KMS-11 (cell line): ENCODE measurements around the gene MYO16.
"Not testable (repeated sequence)": the region's sequence is repeated elsewhere in the genome, so short reads cannot be mapped to it uniquely, and the experiment has no call there.

Experiments used
- H2AFZ ChIP-seq: fragments of 200-600 bp; sonication (generic); 2 replicates; pipeline ENCODE4 v1.6.1; 2016; ENCODE audit warnings: antibody characterized with exemption, mixed run types, low read depth
- H3K27ac ChIP-seq: fragments of 200-600 bp; sonication (generic); 2 replicates; pipeline ENCODE4 v1.6.1; 2016; ENCODE audit warnings: mild to moderate bottlenecking, mixed run types
- H3K27me3 ChIP-seq: fragments of 200-600 bp; sonication (generic); 2 replicates; pipeline ENCODE4 v1.6.1; 2017; ENCODE audit warnings: mild to moderate bottlenecking, low read depth, mixed run types, moderate library complexity; ENCODE audit not compliant: insufficient read depth
- H3K36me3 ChIP-seq: fragments of 200-600 bp; sonication (generic); 2 replicates; pipeline ENCODE4 v1.6.1; 2017; ENCODE audit warnings: mild to moderate bottlenecking, mixed run types; ENCODE audit not compliant: insufficient read depth
- H3K4me1 ChIP-seq: fragments of 200-600 bp; sonication (generic); 2 replicates; pipeline ENCODE4 v1.6.1; 2016; ENCODE audit warnings: mild to moderate bottlenecking, low read depth, mixed run types; ENCODE audit not compliant: poor library complexity, severe bottlenecking
- H3K4me2 ChIP-seq: fragments of 200-600 bp; sonication (generic); 2 replicates; pipeline ENCODE4 v1.7.0; 2016; ENCODE audit warnings: mild to moderate bottlenecking, mixed run types
- H3K4me3 ChIP-seq: fragments of 200-600 bp; sonication (generic); IDR thresholded peaks from 2 replicates; pipeline ENCODE4 v1.6.1; 2017; ENCODE audit warnings: low read depth, low read length, mixed read lengths; ENCODE audit not compliant: insufficient read depth
- H3K79me2 ChIP-seq: fragments of 200-600 bp; sonication (generic); 2 replicates; pipeline ENCODE4 v1.6.1; 2016; ENCODE audit warnings: low read depth, mixed run types; ENCODE audit not compliant: insufficient read depth
- H3K9ac ChIP-seq: fragments of 200-600 bp; sonication (generic); 2 replicates; pipeline ENCODE4 v1.6.1; 2016; ENCODE audit warnings: mild to moderate bottlenecking, mixed run types
- H4K20me1 ChIP-seq: fragments of 200-600 bp; sonication (generic); 2 replicates; pipeline ENCODE4 v1.6.1; 2016; ENCODE audit warnings: mild to moderate bottlenecking, mixed run types; ENCODE audit not compliant: insufficient read depth
- CTCF ChIP-seq: fragments of 200-600 bp; sonication (generic); conservative IDR thresholded peaks from 2 replicates; pipeline ENCODE4 v1.6.1; 2017; ENCODE audit warnings: low read depth, mild to moderate bottlenecking, antibody characterized with exemption, low read length, moderate library complexity, mixed read lengths

Gene MYO16

GRCh38 chr13:108984251-108984920, 355.0 kb downstream of the MYO16 start:
- no peak overlapping the region for H2AFZ ChIP-seq
- no peak overlapping the region for H3K4me3 ChIP-seq
- no peaks in the 10 kb centered on the region for H3K79me2 ChIP-seq
- no peak overlapping the region for H3K4me2 ChIP-seq
- H3K27ac ChIP-seq, result no peak overlapping the region
- no peak overlapping the region for H3K9ac ChIP-seq
- no peaks in the 10 kb centered on the region for H3K27me3 ChIP-seq
- H3K4me1 ChIP-seq, result no peaks in the 10 kb centered on the region
- no peak for TF ChIP-seq CTCF
- H3K36me3 ChIP-seq, result no peaks in the 10 kb centered on the region
- no peaks in the 10 kb centered on the region for H4K20me1 ChIP-seq

- Histone ChIP-seq H3K4me1 (no peaks in the 10 kb centered on the region), H3K27ac (no peak overlapping the region), H3K79me2 (no peaks in the 10 kb centered on the region), H4K20me1 (no peaks in the 10 kb centered on the region), H3K9ac (no peak overlapping the region), H3K27me3 (no peaks in the 10 kb centered on the region), H3K4me3 (no peak overlapping the region), H2AFZ (no peak overlapping the region), H3K36me3 (no peaks in the 10 kb centered on the region), H3K4me2 (no peak overlapping the region)
- TF ChIP-seq CTCF, result no peak
Observed at GRCh38 chr13:108985166-108985565, 355.8 kb downstream of the MYO16 start.

- no peaks in the 10 kb centered on the region for H3K79me2 ChIP-seq
- no peak overlapping the region for H3K27ac ChIP-seq
- H3K4me1 ChIP-seq, result no peaks in the 10 kb centered on the region
- no peaks in the 10 kb centered on the region for H3K27me3 ChIP-seq
- H2AFZ ChIP-seq, result no peak overlapping the region
- no peak overlapping the region for H3K9ac ChIP-seq
- H4K20me1 ChIP-seq, result no peaks in the 10 kb centered on the region
- no peak overlapping the region for H3K4me2 ChIP-seq
- no peak for TF ChIP-seq CTCF
- H3K4me3 ChIP-seq, result no peak overlapping the region
- no peaks in the 10 kb centered on the region for H3K36me3 ChIP-seq
Observed at GRCh38 chr13:108987517-108987916, 358.1 kb downstream of the MYO16 start.

- H4K20me1 ChIP-seq, result no peaks in the 10 kb centered on the region
- no peaks in the 10 kb centered on the region for H3K4me1 ChIP-seq
- H3K4me2 ChIP-seq, result no peak overlapping the region
- H2AFZ ChIP-seq, result no peak overlapping the region
- H3K27ac ChIP-seq, result no peak overlapping the region
- no peaks in the 10 kb centered on the region for H3K36me3 ChIP-seq
- H3K79me2 ChIP-seq, result no peaks in the 10 kb centered on the region
- no peaks in the 10 kb centered on the region for H3K27me3 ChIP-seq
- H3K9ac ChIP-seq, result no peak overlapping the region
- no peak overlapping the region for H3K4me3 ChIP-seq
- no peak for TF ChIP-seq CTCF
Observed at GRCh38 chr13:108987944-108988343, 358.5 kb downstream of the MYO16 start.

- not testable (repeated sequence) for H3K4me2 ChIP-seq, H3K79me2 ChIP-seq, H2AFZ ChIP-seq, H3K4me3 ChIP-seq, H3K4me1 ChIP-seq, H3K9ac ChIP-seq, H3K36me3 ChIP-seq, H4K20me1 ChIP-seq, H3K27me3 ChIP-seq, H3K27ac ChIP-seq
Observed at GRCh38 chr13:108991416-108991815, 362.0 kb downstream of the MYO16 start.
